Upper lobe of right lung (tissue), 1 donor: ENCODE data around the gene CIITA. TPM values are rescaled to one million over a fixed set of nuclear protein-coding genes. Genes with fewer than 3 reads are reported as not detected.

Source experiments
- ATAC-seq: fragments of 200-7000 bp; cut with Tn5 transposase; one replicate; pipeline ENCODE4 v1.9.1; 2020; ENCODE audit warnings: mild to moderate bottlenecking, moderate library complexity
- DNase-seq: peaks from one replicate; pipeline ENCODE4 v3.0.0-alpha.2; 2020
- H3K27ac ChIP-seq: fragments of 200-600 bp; one replicate; pipeline ENCODE4 v1.8.0; 2022
- H3K27me3 ChIP-seq: fragments of 200-600 bp; one replicate; pipeline ENCODE4 v1.8.0; 2022; ENCODE audit warnings: mild to moderate bottlenecking
- H3K36me3 ChIP-seq: fragments of 200-600 bp; one replicate; pipeline ENCODE4 v1.8.0; 2022
- H3K4me1 ChIP-seq: fragments of 200-600 bp; one replicate; pipeline ENCODE4 v1.8.0; 2022
- H3K4me3 ChIP-seq: fragments of 200-600 bp; one replicate; pipeline ENCODE4 v1.8.0; 2022; ENCODE audit warnings: mild to moderate bottlenecking
- H3K9me3 ChIP-seq: fragments of 200-600 bp; one replicate; pipeline ENCODE4 v1.8.0; 2022
- CTCF ChIP-seq: fragments of 200-600 bp; IDR thresholded peaks from one replicate; pipeline ENCODE4 v1.8.0; 2022; ENCODE audit warnings: antibody characterized with exemption
- intact Hi-C: fragments of 100-400 bp; cut with DNase I; formaldehyde crosslinking; loops from one replicate; pipeline ENCODE4 v1.11.0; 2022
- total RNA-seq: library from RNA; stranded (reverse); fragmentation: NEBNext Ultra II Directional; extraction: Animal tissue kit (Norgen Biotek cat#: 25700); gene quantifications from one replicate; pipeline ENCODE4 v1.2.1, GENCODE V29; 2021
- donor health status: DM: no; HTN: yes; CAD: no; lungs with severe emphysema.

Gene CIITA
- total RNA-seq, 1 donor from 2014 or later, result 78.9 TPM

- no peak for DNase-seq
- TF ChIP-seq CTCF, result no peak
- no peaks in the 10 kb centered on the region for H3K27me3 ChIP-seq
- no peaks in the 10 kb centered on the region for H3K9me3 ChIP-seq
- intact Hi-C loops, result no loop called here
- H3K4me3 ChIP-seq, result no peak overlapping the region
- peaks cover 45% of the 10 kb centered on the region for H3K4me1 ChIP-seq
- peak overlapping the region; percentile 67 for H3K27ac ChIP-seq
- no peak for ATAC-seq
- H3K36me3 ChIP-seq, result no peaks in the 10 kb centered on the region
Measured at GRCh38 chr16:10870808-10871156, 6.2 kb upstream of the CIITA start.

- peak overlapping the region; percentile 67 for H3K27ac ChIP-seq
- no peaks in the 10 kb centered on the region for H3K9me3 ChIP-seq
- TF ChIP-seq CTCF, result no peak
- ATAC-seq (peak; percentile 78), DNase-seq (peak; percentile 85)
- H3K27me3 ChIP-seq, result no peaks in the 10 kb centered on the region
- intact Hi-C loops, result no loop called here
- peaks cover 45% of the 10 kb centered on the region for H3K4me1 ChIP-seq
- H3K4me3 ChIP-seq, result no peak overlapping the region
- H3K36me3 ChIP-seq, result no peaks in the 10 kb centered on the region
Measured at GRCh38 chr16:10871157-10871991, 5.6 kb upstream of the CIITA start.

GRCh38 chr16:10876315-10876714, 687 bp upstream of the CIITA start:
- intact Hi-C loops, result no loop called here
- Histone ChIP-seq H3K27ac (peak overlapping the region; percentile 2), H3K4me3 (no peak overlapping the region), H3K9me3 (no peaks in the 10 kb centered on the region), H3K4me1 (peaks cover 30% of the 10 kb centered on the region), H3K27me3 (no peaks in the 10 kb centered on the region), H3K36me3 (no peaks in the 10 kb centered on the region)
- no peak for TF ChIP-seq CTCF
- ATAC-seq (no peak), DNase-seq (no peak)

GRCh38 chr16:10877472-10877946, 507 bp downstream of the CIITA start:
- DNase-seq (peak; percentile 42), ATAC-seq (no peak)
- Histone ChIP-seq H3K4me3 (peak overlapping the region; percentile 66), H3K27me3 (no peaks in the 10 kb centered on the region), H3K36me3 (no peaks in the 10 kb centered on the region), H3K4me1 (peaks cover 29% of the 10 kb centered on the region), H3K27ac (no peak overlapping the region), H3K9me3 (no peaks in the 10 kb centered on the region)
- intact Hi-C loops, result no loop called here
- no peak for TF ChIP-seq CTCF

GRCh38 chr16:10878328-10878643, 1.3 kb downstream of the CIITA start:
- Histone ChIP-seq H3K27me3 (no peaks in the 10 kb centered on the region), H3K4me3 (peak overlapping the region; percentile 66), H3K36me3 (no peaks in the 10 kb centered on the region), H3K4me1 (peaks cover 31% of the 10 kb centered on the region), H3K27ac (peak overlapping the region; percentile 72), H3K9me3 (no peaks in the 10 kb centered on the region)
- TF ChIP-seq CTCF, result no peak
- ATAC-seq (no peak), DNase-seq (no peak)
- intact Hi-C loops, result no loop called here
